Natural killer cell (primary cell): Measurements from ENCODE around the gene HOXB6. TPM values are rescaled to one million over a fixed set of nuclear protein-coding genes. Genes with fewer than 3 reads are reported as not detected.
A peak's percentile ranks its signal among the peaks of the same experiment; 100 is the strongest.

ENCODE experiments used
- ATAC-seq, 3 donors: fragments of 150-1000 bp in 2 of 3; fragments of 200-7000 bp in 1 of 3; cut with Tn5 transposase; 1 replicate in 1 of 3; 2 replicates in 2 of 3; pipeline ENCODE4 v1.10.0; 2021; ENCODE audit warnings: mild to moderate bottlenecking in 2 of 3, moderate library complexity in 2 of 3
- DNase-seq, 2 donors: peaks; one replicate each; pipeline versions ENCODE4 v3.0.0 to v3.0.0-alpha.2; 2013 to 2021; ENCODE audit warnings: mixed read lengths in 1 of 2
- H3K27ac ChIP-seq: one replicate; pipeline ENCODE4 v1.5.1; 2013; ENCODE audit warnings: mild to moderate bottlenecking, low read length
- H3K27me3 ChIP-seq: one replicate; pipeline ENCODE4 v1.6.1; 2013; ENCODE audit warnings: low read length; ENCODE audit not compliant: control insufficient read depth, insufficient read depth
- H3K36me3 ChIP-seq: one replicate; pipeline ENCODE4 v1.6.1; 2013; ENCODE audit warnings: low read length; ENCODE audit not compliant: control insufficient read depth, insufficient read depth
- H3K4me1 ChIP-seq: one replicate; pipeline ENCODE4 v1.6.1; 2013; ENCODE audit warnings: low read length; ENCODE audit not compliant: control insufficient read depth, insufficient read depth
- H3K4me3 ChIP-seq: one replicate; pipeline ENCODE4 v1.5.1; 2013; ENCODE audit warnings: low read length
- H3K9me3 ChIP-seq: one replicate; pipeline ENCODE4 v1.6.1; 2013; ENCODE audit warnings: low read length; ENCODE audit not compliant: control insufficient read depth, insufficient read depth
- H3K27ac Mint-ChIP-seq, 2 donors: one replicate each; pipeline ENCODE4 v1.8.0; 2022; ENCODE audit warnings: mild to moderate bottlenecking in 2 of 2, mixed read lengths in 2 of 2, moderate library complexity in 1 of 2
- H3K27me3 Mint-ChIP-seq, 2 donors: one replicate each; pipeline ENCODE4 v1.8.0; 2022; ENCODE audit warnings: low read depth in 2 of 2, mixed read lengths in 2 of 2
- H3K36me3 Mint-ChIP-seq: one replicate; pipeline ENCODE4 v1.8.0; 2022; ENCODE audit warnings: mixed read lengths
- H3K4me1 Mint-ChIP-seq, 2 donors: one replicate each; pipeline ENCODE4 v1.8.0; 2022; ENCODE audit warnings: mixed read lengths in 2 of 2
- H3K4me3 Mint-ChIP-seq: one replicate; pipeline ENCODE4 v1.8.0; 2022; ENCODE audit warnings: mild to moderate bottlenecking, moderate library complexity, mixed read lengths
- H3K9me3 Mint-ChIP-seq, 2 donors: one replicate each; pipeline ENCODE4 v1.8.0; 2022; ENCODE audit warnings: mixed read lengths in 2 of 2
- CTCF ChIP-seq: fragments of 200-600 bp; IDR thresholded peaks from one replicate; pipeline ENCODE4 v1.8.0; 2022; ENCODE audit warnings: antibody characterized with exemption
- WGBS: methylation state at CpG from one replicate; pipeline ENCODE4 v1.1.7; 2013; ENCODE audit warnings: missing lambda C conversion rate; ENCODE audit not compliant: insufficient coverage; 5-methylcytosine and 5-hydroxymethylcytosine counted together
- intact Hi-C: fragments of 100-400 bp; cut with micrococcal nuclease; formaldehyde crosslinking; loops from one replicate; pipeline ENCODE4 v1.14.2; 2022
- total RNA-seq, 4 donors: library from RNA; stranded (reverse); fragments of 120-200 nt in 1 of 4; gene quantifications; one replicate each; pipeline versions ENCODE4 v1.2.3 to v1.2.4, GENCODE V29; 2013 to 2022

Gene HOXB6
- total RNA-seq, 3 donors from 2014 or later (not counting 1 experiment from before 2014, with no cell fraction given) = not detected

DNA sequence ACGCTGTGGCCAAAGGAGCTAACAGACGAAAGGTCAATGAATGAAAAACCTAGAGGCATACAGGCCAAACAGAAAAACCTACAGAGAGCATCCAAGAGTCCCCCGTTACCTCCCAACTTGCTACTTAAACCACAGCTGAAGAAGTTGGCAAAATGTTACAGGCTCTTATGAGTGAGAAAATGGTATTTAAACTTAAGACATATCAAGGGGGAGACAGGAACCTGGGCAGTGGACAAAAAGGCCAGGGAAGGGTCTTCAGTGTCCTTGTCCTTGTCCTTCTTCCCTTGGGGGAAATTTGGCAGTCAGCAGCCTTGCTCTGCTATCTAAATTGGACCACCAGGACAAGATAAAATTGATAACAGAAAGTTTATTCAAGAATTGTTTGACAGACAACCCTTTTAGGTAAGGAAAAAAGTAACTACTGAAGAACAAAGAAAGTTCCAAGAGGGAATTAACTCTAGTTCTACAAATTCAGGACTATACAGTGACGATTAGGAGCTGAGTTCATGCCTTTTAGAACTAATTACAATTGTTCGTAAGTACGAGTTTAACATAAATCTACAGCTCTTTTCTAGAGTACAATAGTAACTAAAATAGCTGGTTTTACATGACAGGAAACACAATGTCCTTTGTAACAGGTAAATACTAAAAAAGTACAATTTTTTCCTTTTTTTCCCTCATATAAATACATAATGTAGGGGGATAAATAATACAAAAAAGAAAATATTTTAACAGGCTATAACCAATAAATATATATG lies 56.1 kb downstream of the HOXB6 start:
- DNase-seq (no peak), ATAC-seq (no peak)
- Histone ChIP-seq H3K27me3 (no peaks in the 10 kb centered on the region), H3K9me3 (no peaks in the 10 kb centered on the region), H3K4me1 (peaks cover 42% of the 10 kb centered on the region), H3K4me3 (no peak overlapping the region), H3K27ac (peak overlapping the region; percentile 47), H3K36me3 (peaks cover 2% of the 10 kb centered on the region)
- no peak for TF ChIP-seq CTCF
- Mint-ChIP-seq H3K9me3 (no peaks in the 10 kb centered on the region), H3K36me3 (no peaks in the 10 kb centered on the region), H3K4me1 (peaks cover 42 to 47% of the 10 kb centered on the region in 2 donors), H3K4me3 (peak overlapping the region; percentile 79), H3K27me3 (peaks cover 0 to 8% of the 10 kb centered on the region in 2 donors), H3K27ac (peak overlapping the region; percentile 94 to 99)
- intact Hi-C loops = no loop called here
- WGBS = 33% methylated on average over 3 of the region's 6 CpGs

DNA sequence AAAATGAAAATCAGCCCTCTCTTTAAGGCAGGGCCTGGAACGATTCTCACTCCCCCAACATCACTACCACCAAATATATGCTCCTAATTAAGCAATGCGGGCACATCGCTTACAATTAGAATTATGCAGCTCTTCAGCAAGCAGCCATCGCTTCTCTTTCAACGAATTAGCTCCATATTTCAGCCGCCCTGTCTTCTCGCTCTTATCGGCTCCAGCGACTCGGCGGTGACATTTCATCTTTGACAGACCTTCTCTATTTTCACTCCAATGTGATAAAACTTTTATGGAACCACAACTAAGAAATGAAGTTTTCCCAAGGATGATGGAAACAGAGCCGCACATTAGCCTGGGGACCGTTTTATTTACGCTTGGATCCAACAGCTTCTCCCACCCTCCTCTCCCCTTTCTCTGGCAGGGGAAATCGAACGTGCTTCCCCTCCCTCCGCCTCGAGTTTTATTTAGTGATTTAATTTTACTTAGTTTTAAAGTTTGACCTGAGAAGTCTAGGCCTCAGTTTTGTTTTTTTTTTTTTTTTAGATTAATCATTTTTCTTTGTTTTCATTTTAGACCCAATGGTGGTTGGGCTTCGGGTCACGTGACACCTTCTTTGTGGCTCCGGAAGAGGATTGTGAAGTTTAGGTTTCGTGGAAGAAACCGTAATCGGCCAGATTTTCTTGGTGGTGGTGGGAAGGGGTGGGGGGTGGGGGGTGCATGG lies 56.8 kb downstream of the HOXB6 start:
- peak overlapping the region; percentile 79 for H3K4me3 Mint-ChIP-seq
- no peaks in the 10 kb centered on the region for H3K27me3 ChIP-seq
- H3K9me3 ChIP-seq = no peaks in the 10 kb centered on the region
- peaks cover 43% of the 10 kb centered on the region for H3K4me1 ChIP-seq
- peaks cover 47% of the 10 kb centered on the region in 2 donors for H3K4me1 Mint-ChIP-seq
- H3K4me3 ChIP-seq = no peak overlapping the region
- H3K27ac ChIP-seq = peak overlapping the region; percentile 47
- ATAC-seq (no peak), DNase-seq (peak in 1 of 2 donors; percentile 80)
- peaks cover under 1% of the 10 kb centered on the region for H3K36me3 Mint-ChIP-seq
- 40% methylated on average over 20 of the region's 24 CpGs for WGBS
- no peaks in the 10 kb centered on the region for H3K9me3 Mint-ChIP-seq
- intact Hi-C loops = no loop called here
- H3K27me3 Mint-ChIP-seq = peaks cover 0 to 8% of the 10 kb centered on the region in 2 donors
- no peak for TF ChIP-seq CTCF
- peaks cover 2% of the 10 kb centered on the region for H3K36me3 ChIP-seq
- peak overlapping the region; percentile 94 to 99 for H3K27ac Mint-ChIP-seq

DNA sequence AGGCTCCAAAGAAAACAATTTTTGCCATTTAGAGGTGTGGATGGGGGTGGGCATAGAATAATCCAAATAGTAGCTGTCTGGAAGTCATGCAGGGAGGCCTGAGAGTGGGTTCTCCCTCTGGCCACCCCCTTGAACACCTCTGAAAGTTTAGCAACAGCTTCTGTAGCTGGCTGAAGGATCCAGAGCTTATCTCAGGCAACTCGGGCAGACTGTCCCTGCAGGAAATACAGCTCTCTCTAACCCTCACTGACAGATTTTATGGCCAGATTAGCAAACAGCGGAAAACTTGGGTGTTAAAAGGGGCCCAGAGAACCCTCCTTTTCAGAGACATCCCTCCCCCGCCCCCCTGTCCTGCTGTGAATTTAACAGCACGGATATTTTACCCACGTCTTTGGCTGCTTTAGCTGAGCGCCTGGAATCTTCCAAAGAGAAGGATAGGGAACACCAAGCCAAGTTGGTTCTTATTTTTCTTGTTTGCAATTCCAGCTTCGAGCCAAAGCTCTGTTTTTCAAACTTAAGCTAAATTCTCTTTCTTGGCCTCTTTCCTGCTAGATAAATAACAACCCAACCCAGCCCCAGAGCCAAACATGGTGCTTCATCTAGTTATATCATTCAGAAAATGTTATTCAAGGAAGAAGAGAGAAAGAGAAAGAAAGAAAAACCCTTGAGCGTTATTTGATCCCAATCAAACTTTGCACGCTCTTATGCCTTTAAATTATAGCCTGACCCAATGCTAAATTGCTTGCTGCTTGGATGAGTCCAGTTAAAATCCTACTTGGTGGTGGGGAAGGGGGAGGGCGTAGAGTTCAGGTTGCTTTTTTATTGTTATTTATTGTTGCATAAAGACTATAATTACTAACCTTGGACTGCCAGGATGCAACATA lies 57.6 kb downstream of the HOXB6 start:
- no peaks in the 10 kb centered on the region for H3K9me3 ChIP-seq
- Mint-ChIP-seq H3K9me3 (no peaks in the 10 kb centered on the region), H3K27ac (peak overlapping the region; percentile 94 to 99), H3K27me3 (peaks cover 0 to 13% of the 10 kb centered on the region in 2 donors), H3K4me3 (peak overlapping the region; percentile 99), H3K36me3 (peaks cover 7% of the 10 kb centered on the region), H3K4me1 (peaks cover 55% of the 10 kb centered on the region in 2 donors)
- intact Hi-C loops = no loop called here
- TF ChIP-seq CTCF = no peak
- WGBS = 43% methylated on average over 9 of the region's 10 CpGs
- peaks cover 2% of the 10 kb centered on the region for H3K36me3 ChIP-seq
- H3K27ac ChIP-seq = peak overlapping the region; percentile 47
- H3K27me3 ChIP-seq = no peaks in the 10 kb centered on the region
- ATAC-seq (no peak), DNase-seq (peak in 1 of 2 donors; percentile 39)
- peaks cover 49% of the 10 kb centered on the region for H3K4me1 ChIP-seq
- no peak overlapping the region for H3K4me3 ChIP-seq
